Measurements from ENCODE around the gene CFAP97.

Gene CFAP97

DNA sequence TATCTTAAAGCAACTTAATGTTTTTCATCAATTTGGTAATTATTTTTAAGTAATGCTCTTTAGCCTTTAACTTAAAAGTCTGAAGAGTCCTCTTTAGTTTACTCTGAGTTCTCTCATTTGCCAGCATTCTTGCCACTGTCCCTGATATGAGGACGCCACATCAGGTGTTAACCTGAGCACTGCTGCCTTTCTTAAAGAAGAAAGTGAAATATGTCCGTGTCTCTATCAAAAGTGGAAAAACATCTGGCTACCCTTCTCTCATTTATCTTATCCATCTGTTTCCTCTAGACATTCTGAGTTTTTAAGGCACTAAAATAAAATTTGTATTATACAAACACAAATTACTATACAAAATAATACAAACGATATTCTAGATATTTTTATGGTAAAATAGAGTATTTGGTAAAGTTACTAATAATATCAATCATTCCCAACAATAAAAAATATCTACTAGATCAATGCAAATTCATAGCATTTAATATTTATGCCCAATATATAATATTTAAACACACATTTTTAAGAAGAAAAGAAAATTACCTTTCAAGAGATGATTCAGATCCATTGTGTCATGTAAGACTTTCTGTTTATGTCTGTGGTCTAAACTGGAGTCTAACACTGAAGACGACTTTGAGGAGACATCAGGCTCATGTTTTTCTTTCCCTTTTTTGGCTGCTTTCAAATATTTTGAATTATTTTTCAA lies 14.0 kb downstream of the CFAP97 start:
- CTCF ChIA-PET: no interaction called here
- no peak for TF ChIP-seq BHLHE40 (IDR thresholded peaks at IDR 0.05; ENCODE audit: borderline replicate concordance)
- TF ChIP-seq TARDBP (IDR thresholded peaks at IDR 0.05): no peak
- TF ChIP-seq ARNT (IDR thresholded peaks at IDR 0.05): no peak
- no peak for TF ChIP-seq FOXM1 (IDR thresholded peaks at IDR 0.05; ENCODE audit: borderline replicate concordance)
- no peak for TF ChIP-seq ZNF384 (IDR thresholded peaks at IDR 0.05)
- no peak for TF ChIP-seq SUZ12 (IDR thresholded peaks at IDR 0.05)
- no peak for TF ChIP-seq HDGF (IDR thresholded peaks at IDR 0.05; ENCODE audit: borderline replicate concordance)
- TF ChIP-seq L3MBTL2 (conservative IDR thresholded peaks at IDR 0.05): no peak
- TF ChIP-seq ELF4 (IDR thresholded peaks at IDR 0.05): no peak
- TF ChIP-seq SP1 (IDR thresholded peaks at IDR 0.05): no peak
- TF ChIP-seq FOXK2 (IDR thresholded peaks at IDR 0.05): no peak
- no peak for TF ChIP-seq CTBP1 (IDR thresholded peaks at IDR 0.05; ENCODE audit: borderline replicate concordance)
- TF ChIP-seq, protein P1, sequence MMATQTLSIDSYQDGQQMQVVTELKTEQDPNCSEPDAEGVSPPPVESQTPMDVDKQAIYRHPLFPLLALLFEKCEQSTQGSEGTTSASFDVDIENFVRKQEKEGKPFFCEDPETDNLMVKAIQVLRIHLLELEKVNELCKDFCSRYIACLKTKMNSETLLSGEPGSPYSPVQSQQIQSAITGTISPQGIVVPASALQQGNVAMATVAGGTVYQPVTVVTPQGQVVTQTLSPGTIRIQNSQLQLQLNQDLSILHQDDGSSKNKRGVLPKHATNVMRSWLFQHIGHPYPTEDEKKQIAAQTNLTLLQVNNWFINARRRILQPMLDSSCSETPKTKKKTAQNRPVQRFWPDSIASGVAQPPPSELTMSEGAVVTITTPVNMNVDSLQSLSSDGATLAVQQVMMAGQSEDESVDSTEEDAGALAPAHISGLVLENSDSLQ (IDR thresholded peaks at IDR 0.05): no peak
- DNase-seq (ENCODE audit: extremely low spot score): no peak
- POLR2A ChIA-PET: no interaction called here

DNA sequence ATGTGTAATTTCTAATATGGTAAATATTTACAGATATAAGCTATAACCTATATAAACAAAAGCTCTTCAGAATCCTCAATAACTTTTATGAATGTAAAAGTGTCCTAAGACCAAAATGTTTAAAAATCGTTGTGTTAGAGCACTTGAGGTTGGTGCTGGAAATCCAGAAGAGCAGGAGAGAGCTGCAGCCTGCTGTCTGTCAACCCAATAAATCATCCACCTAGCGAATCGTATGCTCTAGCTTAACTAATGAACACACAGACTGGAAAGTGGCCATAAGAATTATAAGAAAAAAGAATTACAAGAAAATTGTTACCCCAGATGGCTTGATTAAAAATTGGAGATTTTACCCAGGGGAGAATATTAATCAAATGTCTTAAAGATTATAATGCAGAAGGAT lies 17.0 kb downstream of the CFAP97 start:
- ChIA-PET CTCF (interaction anchor here (0.6 to 1.1 kb wide), 2 partner anchors 13 to 951 kb away, joined by 3 read pairs; no protein-coding TSS in a partner anchor), POLR2A (interaction anchor here (1.2 to 2.2 kb wide), 3 partner anchors 10 to 44 kb away, joined by 3 to 5 read pairs (median 5); partner anchors contain the start of gene SLC25A4)
- DNase-seq (ENCODE audit: extremely low spot score): no peak
- no peak for TF ChIP-seq HDGF (IDR thresholded peaks at IDR 0.05; ENCODE audit: borderline replicate concordance)
- TF ChIP-seq, protein P1 (IDR thresholded peaks at IDR 0.05): peak; percentile 53; the same call in 1 of the 2 replicates

DNA sequence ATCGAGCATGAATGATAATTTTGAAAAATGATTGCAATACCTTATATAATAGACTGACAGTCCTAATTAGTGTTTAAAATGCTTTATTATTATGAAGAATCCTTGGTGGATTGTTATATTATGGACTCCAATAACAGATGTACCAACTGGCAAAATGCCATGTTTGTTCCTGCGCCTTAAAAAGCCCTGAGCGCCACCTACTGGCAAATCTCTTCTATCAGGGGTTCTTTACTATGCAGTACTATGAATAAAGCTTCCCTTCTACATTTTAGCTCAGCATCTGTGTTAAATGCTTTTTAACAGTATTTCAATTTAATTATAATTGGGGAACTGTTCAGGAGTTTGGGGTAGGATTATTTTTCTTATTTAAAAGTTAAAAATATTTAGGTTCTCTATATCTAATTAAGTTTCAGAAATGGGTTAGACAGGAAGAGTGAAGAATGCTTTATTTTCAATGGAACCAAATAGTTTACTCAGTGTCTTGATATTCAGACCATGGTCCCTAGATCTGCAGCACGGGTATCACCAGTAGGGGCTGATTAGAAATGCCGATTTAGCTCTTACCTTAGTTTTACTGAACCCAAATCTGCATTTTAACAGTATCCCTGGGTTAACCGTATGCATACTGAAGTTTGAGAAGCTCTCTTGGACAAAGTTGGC lies 20.0 kb downstream of the CFAP97 start:
- TF ChIP-seq ZNF384 (IDR thresholded peaks at IDR 0.05) (no peak), BHLHE40 (IDR thresholded peaks at IDR 0.05; ENCODE audit: borderline replicate concordance) (no peak), LEF1 (IDR thresholded peaks at IDR 0.05; ENCODE audit: borderline replicate concordance) (no peak), ELF4 (IDR thresholded peaks at IDR 0.05) (no peak), HDGF (IDR thresholded peaks at IDR 0.05; ENCODE audit: borderline replicate concordance) (no peak), TARDBP (IDR thresholded peaks at IDR 0.05) (no peak), NFRKB (IDR thresholded peaks at IDR 0.05) (no peak), FOXK2 (IDR thresholded peaks at IDR 0.05) (no peak), L3MBTL2 (conservative IDR thresholded peaks at IDR 0.05) (no peak), CTBP1 (IDR thresholded peaks at IDR 0.05; ENCODE audit: borderline replicate concordance) (no peak), ARNT (IDR thresholded peaks at IDR 0.05) (no peak)
- TF ChIP-seq, protein P1 (IDR thresholded peaks at IDR 0.05): no peak
- ChIA-PET CTCF (interaction anchor here (0.6 to 1.8 kb wide), 24 partner anchors 9 to 1276 kb away, joined by 3 to 15 read pairs (median 3); no protein-coding TSS in a partner anchor), POLR2A (interaction anchor here (1.0 kb wide), 2 partner anchors 41 to 450 kb away, joined by 3 to 4 read pairs; partner anchors contain the start of genes CENPU and SLC25A4)
- DNase-seq (ENCODE audit: extremely low spot score): peak; percentile 29

DNA sequence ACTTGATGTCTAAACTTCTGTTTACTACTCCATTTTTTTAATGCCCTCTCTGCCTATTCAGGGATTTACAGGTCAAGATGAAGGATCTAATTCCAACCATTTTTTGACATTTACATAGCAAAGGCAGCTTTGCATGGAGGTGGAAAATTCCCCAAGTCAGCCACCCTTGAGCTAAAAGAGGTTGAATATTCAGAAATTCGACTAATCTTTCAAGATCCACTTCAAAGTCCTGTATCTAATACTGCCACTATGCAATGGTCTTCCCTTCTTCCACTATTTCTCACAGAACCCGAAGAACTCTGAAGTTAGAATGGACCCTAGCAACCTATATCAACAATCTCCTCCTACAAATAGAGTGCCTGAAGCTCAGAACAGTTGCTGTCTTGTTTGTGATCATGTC lies 21.6 kb downstream of the CFAP97 start:
- CTCF ChIA-PET: no interaction called here
- no peak for DNase-seq (ENCODE audit: extremely low spot score)
- POLR2A ChIA-PET: interaction anchor here (1.0 kb wide), 1 partner anchor 20 kb away, joined by 3 read pairs; no protein-coding TSS in a partner anchor
- TF ChIP-seq SUZ12 (IDR thresholded peaks at IDR 0.05) (no peak), SP1 (IDR thresholded peaks at IDR 0.05) (no peak), TARDBP (IDR thresholded peaks at IDR 0.05) (no peak), L3MBTL2 (conservative IDR thresholded peaks at IDR 0.05) (no peak), FOXA1 (IDR thresholded peaks at IDR 0.05) (no peak), FOXM1 (IDR thresholded peaks at IDR 0.05; ENCODE audit: borderline replicate concordance) (no peak), ELF4 (IDR thresholded peaks at IDR 0.05) (no peak), ZNF384 (IDR thresholded peaks at IDR 0.05) (no peak), LEF1 (IDR thresholded peaks at IDR 0.05; ENCODE audit: borderline replicate concordance) (no peak), BHLHE40 (IDR thresholded peaks at IDR 0.05; ENCODE audit: borderline replicate concordance) (no peak), ARNT (IDR thresholded peaks at IDR 0.05) (no peak)
- TF ChIP-seq, protein P1 (IDR thresholded peaks at IDR 0.05): no peak

DNA sequence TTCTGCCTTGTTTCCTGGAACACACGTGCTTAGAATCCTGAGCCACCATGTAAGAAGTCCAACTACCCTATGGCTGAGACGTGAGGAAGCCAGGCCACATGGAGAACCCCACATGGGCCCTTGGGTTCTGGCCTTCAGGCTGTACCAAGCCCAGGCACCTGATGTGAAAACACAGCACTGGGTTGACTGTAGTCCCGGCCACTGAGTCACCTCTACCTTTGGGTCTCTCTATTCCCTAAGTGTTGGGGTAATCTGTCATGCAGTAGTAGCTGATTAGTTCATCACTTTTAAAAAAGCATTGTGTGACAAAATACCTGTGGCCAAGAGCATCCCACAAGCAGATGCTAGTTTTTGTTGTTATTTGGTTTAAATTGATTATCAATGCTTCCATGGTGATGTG lies 24.3 kb downstream of the CFAP97 start:
- ChIA-PET POLR2A (no interaction called here), CTCF (no interaction called here)
- no peak for DNase-seq (ENCODE audit: extremely low spot score)
- TF ChIP-seq FOXM1 (IDR thresholded peaks at IDR 0.05; ENCODE audit: borderline replicate concordance): no peak
- TF ChIP-seq, protein P1 (IDR thresholded peaks at IDR 0.05): no peak
- TF ChIP-seq ZNF384 (IDR thresholded peaks at IDR 0.05): no peak
- TF ChIP-seq NFRKB (IDR thresholded peaks at IDR 0.05): no peak
- TF ChIP-seq ELF4 (IDR thresholded peaks at IDR 0.05): no peak
- no peak for TF ChIP-seq ARNT (IDR thresholded peaks at IDR 0.05)
- no peak for TF ChIP-seq FOXK2 (IDR thresholded peaks at IDR 0.05)
- no peak for TF ChIP-seq LEF1 (IDR thresholded peaks at IDR 0.05; ENCODE audit: borderline replicate concordance)
- no peak for TF ChIP-seq FOXA1 (IDR thresholded peaks at IDR 0.05)
- no peak for TF ChIP-seq HDGF (IDR thresholded peaks at IDR 0.05; ENCODE audit: borderline replicate concordance)
- no peak for TF ChIP-seq BHLHE40 (IDR thresholded peaks at IDR 0.05; ENCODE audit: borderline replicate concordance)
- TF ChIP-seq SP1 (IDR thresholded peaks at IDR 0.05): no peak
- no peak for TF ChIP-seq TARDBP (IDR thresholded peaks at IDR 0.05)
- TF ChIP-seq L3MBTL2 (conservative IDR thresholded peaks at IDR 0.05): no peak

All from HEK293T (cell line).